WI38 (cell line): ENCODE measurements around the gene SARDH.

Experiments
- H3K4me3 ChIP-seq: 2 replicates; pipeline ENCODE4 v1.5.1; 2011; ENCODE audit warnings: low read depth, mild to moderate bottlenecking, control low read depth, low read length
- CTCF ChIP-seq: IDR thresholded peaks from 2 replicates; pipeline ENCODE4 v1.5.1; 2012; ENCODE audit warnings: low read depth, mild to moderate bottlenecking, control low read depth, low read length

SARDH gene

GRCh38 chr9:133655701-133656100 lies 82.5 kb downstream of the SARDH start:
- TF ChIP-seq CTCF: no peak
- H3K4me3 ChIP-seq: no peak overlapping the region

GRCh38 chr9:133654736-133655657 lies 83.2 kb downstream of the SARDH start:
- TF ChIP-seq CTCF: no peak

GRCh38 chr9:133653638-133654037 lies 84.5 kb downstream of the SARDH start:
- no peak for TF ChIP-seq CTCF

More at GRCh38 chr9:133654736-133655657, 83.2 kb downstream of the SARDH start:
- H3K4me3 ChIP-seq: no peak overlapping the region

GRCh38 chr9:133650026-133650425 lies 88.1 kb downstream of the SARDH start:
- no peak for TF ChIP-seq CTCF
- no peak overlapping the region for H3K4me3 ChIP-seq

More at GRCh38 chr9:133653638-133654037, 84.5 kb downstream of the SARDH start:
- H3K4me3 ChIP-seq: no peak overlapping the region

GRCh38 chr9:133649194-133649593 lies 89.0 kb downstream of the SARDH start:
- no peak for TF ChIP-seq CTCF
- H3K4me3 ChIP-seq: no peak overlapping the region

GRCh38 chr9:133647765-133648469 lies 90.2 kb downstream of the SARDH start:
- H3K4me3 ChIP-seq: no peak overlapping the region
- TF ChIP-seq CTCF: no peak

- no peak for TF ChIP-seq CTCF
Observed at GRCh38 chr9:133647148-133647547, 91.0 kb downstream of the SARDH start.

More at GRCh38 chr9:133647148-133647547, 91.0 kb downstream of the SARDH start:
- H3K4me3 ChIP-seq: no peak overlapping the region
